Sigmoid colon (tissue), 7 donors: ENCODE measurements around the gene COL4A3. TPM values are rescaled to one million over a fixed set of nuclear protein-coding genes. Genes with fewer than 3 reads are reported as not detected.

Experiments used
- DNase-seq: peaks from one replicate; pipeline ENCODE4 v3.0.0-alpha.2; 2019
- H3K27ac ChIP-seq, 4 donors: fragments of 200-600 bp; sonication (generic); one replicate each; pipeline ENCODE4 v1.5.1; 2016 to 2019; ENCODE audit warnings: mild to moderate bottlenecking in 1 of 4
- H3K27me3 ChIP-seq, 3 donors: fragments of 200-600 bp; sonication (generic); one replicate each; pipeline ENCODE4 v1.5.1; 2019; ENCODE audit warnings: mild to moderate bottlenecking in 1 of 3
- H3K36me3 ChIP-seq, 4 donors: fragments of 200-600 bp; sonication (generic); one replicate each; pipeline ENCODE4 v1.5.1; 2016 to 2019
- H3K4me1 ChIP-seq, 4 donors: fragments of 200-600 bp; sonication (generic); one replicate each; pipeline ENCODE4 v1.5.1; 2017 to 2019
- H3K4me3 ChIP-seq, 4 donors: fragments of 200-600 bp; sonication (generic); one replicate each; pipeline ENCODE4 v1.5.1; 2017 to 2019; ENCODE audit warnings: mild to moderate bottlenecking in 2 of 4, moderate library complexity in 1 of 4
- H3K9me3 ChIP-seq, 4 donors: fragments of 200-600 bp in 3 of 4; sonication (generic) in 3 of 4; one replicate each; pipeline versions ENCODE4 v1.5.1 to v1.6.1; 2013 to 2019
- CTCF ChIP-seq, 4 experiments: fragments of 450-650 bp in 3 of 4; fragments of 200-600 bp in 1 of 4; IDR thresholded peaks; one replicate each; pipeline ENCODE4 v1.5.1; 2016 to 2019; ENCODE audit warnings: antibody characterized with exemption in 4 of 4, mild to moderate bottlenecking in 3 of 4, moderate library complexity in 2 of 4
- EP300 ChIP-seq, 4 donors: sonication (generic); formaldehyde crosslinking; IDR thresholded peaks; one replicate each; pipeline ENCODE4 v1.6.1; 2017; ENCODE audit warnings: antibody characterized with exemption in 4 of 4
- POLR2A ChIP-seq, 2 donors: fragments of 450-650 bp; IDR thresholded peaks; one replicate each; pipeline ENCODE4 v1.6.1; 2016; ENCODE audit warnings: antibody characterized with exemption in 2 of 2, mild to moderate bottlenecking in 2 of 2, moderate library complexity in 2 of 2
- POLR2AphosphoS5 ChIP-seq, 4 donors: sonication (generic); formaldehyde crosslinking; IDR thresholded peaks; one replicate each; pipeline ENCODE4 v1.6.1; 2017; ENCODE audit warnings: antibody characterized with exemption in 4 of 4
- WGBS, 2 donors: extraction: QIAGEN DNeasy Blood & Tissue Kit; methylation state at CpG; one replicate each; pipeline ENCODE4 v1.1.7; 2013; 5-methylcytosine and 5-hydroxymethylcytosine counted together
- intact Hi-C: fragments of 100-400 bp; cut with DNase I; formaldehyde crosslinking; loops from one replicate; pipeline ENCODE4 v1.15.1; 2023
- polyA plus RNA-seq, 3 donors: library from polyadenylated mRNA; stranded (reverse); fragments of 200-250 nt; gene quantifications; one replicate each; pipeline ENCODE4 v1.2.3, GENCODE V29; 2013
- total RNA-seq, 4 donors: library from RNA; depleted of rRNA; stranded (reverse); fragments of >200 nt; gene quantifications; one replicate each; pipeline ENCODE4 v1.1.0, GENCODE V29; 2016
- donor health status: healthy with polysubstance abuse.
- donor health status: Bipolar disorder and iron deficiency.
- donor health status: healthy.

COL4A3 gene
- total and polyA plus RNA-seq, 7 donors: under 0.01 to 1.6 (median 0.93) TPM; not detected in 1

DNA sequence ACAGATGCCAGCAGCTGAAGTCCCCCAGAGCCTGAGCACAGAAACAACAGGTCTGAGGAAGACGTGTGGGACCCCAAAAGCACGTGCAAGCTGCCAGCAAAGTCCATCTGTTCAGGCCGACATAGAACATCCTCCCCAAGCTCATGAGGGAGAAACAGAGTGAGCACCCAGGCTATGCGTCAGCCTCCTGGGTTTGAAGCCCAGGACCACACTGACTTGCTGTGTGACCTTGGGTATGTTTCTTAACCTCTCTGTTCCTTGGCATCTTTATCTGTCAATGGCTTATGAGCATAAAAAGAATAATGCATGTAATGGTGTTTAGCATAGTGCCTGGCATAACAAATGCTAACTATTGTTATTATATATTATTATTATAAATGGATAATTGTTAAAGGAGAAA is 40.7 kb upstream of the COL4A3 start:
- WGBS, 2 donors: 88 to 92% methylated on average over 4 of the region's 4 CpGs
- H3K4me3 ChIP-seq: no peak overlapping the region
- intact Hi-C loops: no loop called here
- H3K36me3 ChIP-seq: no peaks in the 10 kb centered on the region
- no peaks in the 10 kb centered on the region for H3K4me1 ChIP-seq
- no peak for TF ChIP-seq POLR2A (IDR thresholded peaks at IDR 0.05)
- no peak for TF ChIP-seq CTCF (IDR thresholded peaks at IDR 0.05)
- TF ChIP-seq POLR2AphosphoS5 (IDR thresholded peaks at IDR 0.05): no peak
- TF ChIP-seq EP300 (IDR thresholded peaks at IDR 0.05): no peak
- no peak overlapping the region for H3K27ac ChIP-seq
- no peak for DNase-seq
- no peaks in the 10 kb centered on the region for H3K27me3 ChIP-seq
- no peaks in the 10 kb centered on the region for H3K9me3 ChIP-seq

DNA sequence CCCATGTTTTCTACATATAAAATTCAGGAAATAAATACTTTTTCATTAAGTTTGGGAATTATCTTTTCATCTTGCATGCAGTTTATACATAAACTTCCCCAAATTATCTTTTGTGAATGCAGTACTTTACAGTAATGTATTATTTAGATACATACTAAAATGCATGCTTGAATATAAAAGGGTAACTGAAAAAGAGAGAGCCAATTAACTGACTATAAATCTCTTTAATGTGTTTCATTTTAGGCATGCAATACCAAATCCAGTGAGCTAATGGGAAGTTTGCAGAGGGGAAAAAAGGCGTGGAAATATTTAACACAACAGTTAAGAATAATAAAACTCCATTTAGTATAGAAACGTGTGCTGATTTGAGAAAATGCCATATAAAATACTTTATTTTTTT is 39.6 kb upstream of the COL4A3 start:
- no peak for TF ChIP-seq CTCF (IDR thresholded peaks at IDR 0.05)
- TF ChIP-seq POLR2AphosphoS5 (IDR thresholded peaks at IDR 0.05): no peak
- TF ChIP-seq POLR2A (IDR thresholded peaks at IDR 0.05): no peak
- Histone ChIP-seq H3K4me3 (no peak overlapping the region), H3K4me1 (no peaks in the 10 kb centered on the region), H3K36me3 (no peaks in the 10 kb centered on the region), H3K27me3 (no peaks in the 10 kb centered on the region), H3K27ac (no peak overlapping the region), H3K9me3 (no peaks in the 10 kb centered on the region)
- 38 to 64% methylated on average over 2 of the region's 2 CpGs for WGBS, 2 donors
- no peak for DNase-seq
- intact Hi-C loops: no loop called here

- intact Hi-C loops: no loop called here
- Histone ChIP-seq H3K4me3 (no peak overlapping the region), H3K9me3 (no peaks in the 10 kb centered on the region), H3K27me3 (no peaks in the 10 kb centered on the region), H3K27ac (no peak overlapping the region), H3K4me1 (no peaks in the 10 kb centered on the region), H3K36me3 (no peaks in the 10 kb centered on the region)
- no peak for DNase-seq
- 71 to 77% methylated on average over 5 of the region's 5 CpGs for WGBS, 2 donors
- TF ChIP-seq POLR2AphosphoS5 (IDR thresholded peaks at IDR 0.05) (no peak), POLR2A (IDR thresholded peaks at IDR 0.05) (no peak), EP300 (IDR thresholded peaks at IDR 0.05) (no peak)
Observed at GRCh38 chr2:227125506-227125905, 38.9 kb upstream of the COL4A3 start.

GRCh38 chr2:227127201-227127600 is 37.2 kb upstream of the COL4A3 start:
- no peak overlapping the region for H3K27ac ChIP-seq
- no peaks in the 10 kb centered on the region for H3K27me3 ChIP-seq
- H3K4me3 ChIP-seq: no peak overlapping the region
- H3K9me3 ChIP-seq: no peaks in the 10 kb centered on the region
- WGBS, 2 donors: 17 to 48% methylated on average over 8 of the region's 8 CpGs
- H3K36me3 ChIP-seq: no peaks in the 10 kb centered on the region
- intact Hi-C loops: no loop called here
- no peaks in the 10 kb centered on the region for H3K4me1 ChIP-seq
- no peak for TF ChIP-seq EP300 (IDR thresholded peaks at IDR 0.05)
- DNase-seq: no peak

GRCh38 chr2:227130636-227131035 is 33.8 kb upstream of the COL4A3 start:
- Histone ChIP-seq H3K27me3 (no peaks in the 10 kb centered on the region), H3K4me3 (no peak overlapping the region), H3K27ac (no peak overlapping the region), H3K4me1 (no peaks in the 10 kb centered on the region), H3K36me3 (no peaks in the 10 kb centered on the region), H3K9me3 (no peaks in the 10 kb centered on the region)
- intact Hi-C loops: no loop called here
- DNase-seq: no peak
- TF ChIP-seq CTCF (IDR thresholded peaks at IDR 0.05) (no peak), EP300 (IDR thresholded peaks at IDR 0.05) (no peak), POLR2A (IDR thresholded peaks at IDR 0.05) (no peak), POLR2AphosphoS5 (IDR thresholded peaks at IDR 0.05) (no peak)
- 86 to 89% methylated on average over 8 of the region's 8 CpGs for WGBS, 2 donors

DNA sequence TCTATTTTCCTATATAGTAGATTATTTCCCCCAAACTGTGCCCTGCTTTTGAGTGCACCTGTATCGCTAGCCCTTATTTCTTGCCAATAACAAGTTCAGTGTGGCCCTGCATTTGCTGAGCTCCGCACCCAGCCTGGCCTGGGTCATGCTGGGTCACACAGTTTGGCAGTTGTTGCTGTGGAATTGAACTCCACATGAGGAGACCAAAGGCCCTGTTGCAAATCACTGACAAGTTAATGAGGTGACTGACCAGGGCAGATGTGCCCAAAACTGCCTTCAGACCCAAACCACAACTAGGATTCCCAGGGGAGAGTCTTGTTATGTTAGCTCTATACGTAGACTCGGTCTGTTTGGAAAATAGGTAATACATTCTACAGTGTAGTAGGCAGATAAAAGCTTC is 31.4 kb upstream of the COL4A3 start:
- H3K27me3 ChIP-seq: no peaks in the 10 kb centered on the region
- no peak for TF ChIP-seq CTCF (IDR thresholded peaks at IDR 0.05)
- TF ChIP-seq POLR2AphosphoS5 (IDR thresholded peaks at IDR 0.05): no peak
- no peak for TF ChIP-seq EP300 (IDR thresholded peaks at IDR 0.05)
- no peak for TF ChIP-seq POLR2A (IDR thresholded peaks at IDR 0.05)
- H3K9me3 ChIP-seq: no peaks in the 10 kb centered on the region
- H3K27ac ChIP-seq: no peak overlapping the region
- intact Hi-C loops: no loop called here
- no peaks in the 10 kb centered on the region for H3K4me1 ChIP-seq
- H3K4me3 ChIP-seq: no peak overlapping the region
- WGBS, 2 donors: 79% methylated on average over 4 of the region's 4 CpGs
- no peaks in the 10 kb centered on the region for H3K36me3 ChIP-seq
- no peak for DNase-seq
